Measurements from ENCODE around the gene GPX6. TPM values are rescaled to one million over a fixed set of nuclear protein-coding genes. Genes with fewer than 3 reads are reported as not detected.
"Not testable (repeated sequence)": the region's sequence is repeated elsewhere in the genome, so short reads cannot be mapped to it uniquely, and the experiment has no call there.

GPX6 gene
- total and polyA plus RNA-seq, 2 donors (not counting 3 experiments of a cell fraction or from before 2014, with no cell fraction given) = not detected

DNA sequence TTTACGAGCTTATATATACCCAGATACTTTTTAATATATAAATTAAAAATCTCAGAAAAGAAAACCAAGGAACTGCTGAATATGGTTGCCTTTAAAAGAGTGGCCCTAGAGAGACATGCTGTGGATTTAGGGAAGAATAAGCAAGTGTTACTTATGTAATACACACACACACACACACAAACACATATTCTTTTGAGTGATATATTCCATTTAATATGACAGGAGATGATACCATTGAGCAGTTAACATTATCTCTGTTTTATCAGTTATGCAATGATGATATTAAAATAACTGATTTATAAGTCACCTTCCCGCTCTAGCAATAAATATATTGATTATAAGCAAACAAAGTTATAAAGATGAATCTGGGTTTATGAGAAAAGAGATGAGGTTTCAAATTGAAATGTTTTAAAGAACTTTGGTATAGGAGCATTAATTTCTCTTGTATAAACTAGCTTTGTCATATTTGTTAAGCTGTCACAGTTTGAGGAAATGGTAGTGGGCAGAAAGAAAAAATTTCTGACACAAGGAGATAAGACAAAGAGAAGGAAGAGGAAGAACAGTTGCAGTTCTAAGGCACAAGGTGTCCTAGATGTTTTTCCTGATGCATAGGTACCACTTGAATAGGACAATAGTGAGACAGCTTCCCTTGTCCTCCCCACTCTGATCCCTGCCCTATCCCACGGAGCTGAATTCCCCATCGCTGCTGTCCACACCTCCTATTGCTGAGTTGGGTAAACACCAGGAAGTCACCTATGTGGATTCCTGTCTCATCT is 36.5 kb upstream of the GPX6 start:
- intact Hi-C loops (cut with micrococcal nuclease) (no loop called here), dilution Hi-C loops (cut with MboI; ENCODE audit: extremely low pct_ligation_motif_present, low sequenced_read_pairs) (no loop called here)
- H4K20me1 ChIP-seq (replicated peaks; ENCODE audit: control insufficient read depth, extremely low read depth, insufficient read depth, low read length) = no peaks in the 10 kb centered on the region
- H3K36me3 ChIP-seq (ENCODE audit: control insufficient read depth in 2 of 2, extremely low read depth in 1 of 2, insufficient read depth in 2 of 2, low read length in 2 of 2) = no peaks in the 10 kb centered on the region
- TF ChIP-seq POLR2A (IDR thresholded peaks at IDR 0.05; ENCODE audit: low read depth, low read length) (no peak), GATA2 (IDR thresholded peaks at IDR 0.05; ENCODE audit: insufficient read depth, insufficient read length, low read depth, low read length) (no peak), FOS (IDR thresholded peaks at IDR 0.05; ENCODE audit: borderline replicate concordance, insufficient read depth, low read length) (no peak), EZH2 (IDR thresholded peaks at IDR 0.05; ENCODE audit: borderline replicate concordance, low read depth, low read length, severe bottlenecking) (no peak), POLR2AphosphoS5 (IDR thresholded peaks at IDR 0.05; ENCODE audit: insufficient read depth, low read depth, low read length) (no peak), MYC (IDR thresholded peaks at IDR 0.05; ENCODE audit: low read depth, low read length) (no peak), JUN (IDR thresholded peaks at IDR 0.05; ENCODE audit: borderline replicate concordance, insufficient read depth, insufficient read length, low read depth) (no peak)
- TF ChIP-seq, protein P1, sequence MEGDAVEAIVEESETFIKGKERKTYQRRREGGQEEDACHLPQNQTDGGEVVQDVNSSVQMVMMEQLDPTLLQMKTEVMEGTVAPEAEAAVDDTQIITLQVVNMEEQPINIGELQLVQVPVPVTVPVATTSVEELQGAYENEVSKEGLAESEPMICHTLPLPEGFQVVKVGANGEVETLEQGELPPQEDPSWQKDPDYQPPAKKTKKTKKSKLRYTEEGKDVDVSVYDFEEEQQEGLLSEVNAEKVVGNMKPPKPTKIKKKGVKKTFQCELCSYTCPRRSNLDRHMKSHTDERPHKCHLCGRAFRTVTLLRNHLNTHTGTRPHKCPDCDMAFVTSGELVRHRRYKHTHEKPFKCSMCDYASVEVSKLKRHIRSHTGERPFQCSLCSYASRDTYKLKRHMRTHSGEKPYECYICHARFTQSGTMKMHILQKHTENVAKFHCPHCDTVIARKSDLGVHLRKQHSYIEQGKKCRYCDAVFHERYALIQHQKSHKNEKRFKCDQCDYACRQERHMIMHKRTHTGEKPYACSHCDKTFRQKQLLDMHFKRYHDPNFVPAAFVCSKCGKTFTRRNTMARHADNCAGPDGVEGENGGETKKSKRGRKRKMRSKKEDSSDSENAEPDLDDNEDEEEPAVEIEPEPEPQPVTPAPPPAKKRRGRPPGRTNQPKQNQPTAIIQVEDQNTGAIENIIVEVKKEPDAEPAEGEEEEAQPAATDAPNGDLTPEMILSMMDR (IDR thresholded peaks at IDR 0.05; ENCODE audit: extremely low read depth in 1 of 2, insufficient read depth in 1 of 2, low read depth in 1 of 2, low read length in 2 of 2) = no peak
- TF ChIP-seq, protein P2, sequence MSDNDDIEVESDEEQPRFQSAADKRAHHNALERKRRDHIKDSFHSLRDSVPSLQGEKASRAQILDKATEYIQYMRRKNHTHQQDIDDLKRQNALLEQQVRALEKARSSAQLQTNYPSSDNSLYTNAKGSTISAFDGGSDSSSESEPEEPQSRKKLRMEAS (IDR thresholded peaks at IDR 0.05; ENCODE audit: insufficient read depth, insufficient read length) = no peak
- no peaks in the 10 kb centered on the region for H3K4me1 ChIP-seq (ENCODE audit: control insufficient read depth, extremely low read depth, insufficient read depth, low read length)
- ChIA-PET POLR2A (no interaction called here), CTCF (interaction anchor here (1.0 to 1.3 kb wide), 2 partner anchors 12 to 177 kb away, joined by 3 read pairs; no protein-coding TSS in a partner anchor)
- no peaks in the 10 kb centered on the region for H3K9me1 ChIP-seq (replicated peaks; ENCODE audit: control insufficient read depth, extremely low read depth, insufficient read depth, low read length)
- no TSS peak for BruUV-seq (replicated peaks)
- DNase-seq (ENCODE audit: low read depth, low spot score) (no peak), FAIRE-seq (no peak)
- H3K79me2 ChIP-seq (ENCODE audit: control insufficient read depth, insufficient read depth, low read length) = no peaks in the 10 kb centered on the region
- no peaks in the 10 kb centered on the region for H3K9me3 ChIP-seq (replicated peaks; ENCODE audit: control insufficient read depth, insufficient read depth, low read length)
- no peak overlapping the region for H3K4me2 ChIP-seq (ENCODE audit: insufficient read depth, low read length)
- H3K4me3 ChIP-seq (replicated peaks in 1 of 3; ENCODE audit: insufficient read depth in 1 of 3, low read depth in 1 of 3, low read length in 3 of 3) = no peak overlapping the region
- H3K9ac ChIP-seq (replicated peaks; ENCODE audit: extremely low read depth, insufficient read depth, low read length) = no peak overlapping the region
- peaks cover 5 to 17% of the 10 kb centered on the region in 2 experiments for H3K27me3 ChIP-seq (ENCODE audit: control insufficient read depth in 2 of 2, insufficient read depth in 2 of 2, low read length in 2 of 2)
- no peak overlapping the region for H3K27ac ChIP-seq (ENCODE audit: insufficient read depth, low read depth, low read length)
- H2AFZ ChIP-seq (ENCODE audit: low read depth, low read length) = no peak overlapping the region

DNA sequence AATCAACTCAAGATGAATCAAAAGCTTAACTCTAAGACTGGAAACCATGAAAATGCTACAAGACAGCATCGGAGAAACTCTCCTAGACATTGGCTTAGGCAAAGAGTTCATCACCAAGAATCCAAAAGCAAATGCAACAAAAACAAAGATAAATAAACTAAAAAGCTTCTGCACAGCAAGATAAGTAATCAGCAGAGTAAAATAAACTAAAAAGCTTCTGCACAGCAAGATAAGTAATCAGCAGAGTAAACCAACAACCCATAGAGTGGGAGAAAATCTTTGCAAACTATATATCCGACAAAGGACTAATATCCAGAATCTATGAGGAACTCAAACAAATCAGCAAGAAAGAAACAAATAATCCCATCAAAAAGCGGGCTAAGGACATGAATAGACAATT is 31.4 kb upstream of the GPX6 start:
- H3K9me3 ChIP-seq (replicated peaks; ENCODE audit: control insufficient read depth, insufficient read depth, low read length); H3K9ac ChIP-seq (replicated peaks; ENCODE audit: extremely low read depth, insufficient read depth, low read length); DNase-seq (ENCODE audit: low read depth, low spot score); FAIRE-seq; BruUV-seq (replicated peaks); H3K36me3 ChIP-seq (ENCODE audit: control insufficient read depth in 2 of 2, extremely low read depth in 1 of 2, insufficient read depth in 2 of 2, low read length in 2 of 2); dilution Hi-C loops (cut with MboI; ENCODE audit: extremely low pct_ligation_motif_present, low sequenced_read_pairs); H2AFZ ChIP-seq (ENCODE audit: low read depth, low read length); H3K4me3 ChIP-seq (replicated peaks in 1 of 3; ENCODE audit: insufficient read depth in 1 of 3, low read depth in 1 of 3, low read length in 3 of 3); H3K27me3 ChIP-seq (ENCODE audit: control insufficient read depth in 2 of 2, insufficient read depth in 2 of 2, low read length in 2 of 2); H4K20me1 ChIP-seq (replicated peaks; ENCODE audit: control insufficient read depth, extremely low read depth, insufficient read depth, low read length); H3K4me2 ChIP-seq (ENCODE audit: insufficient read depth, low read length); CTCF ChIA-PET; H3K27ac ChIP-seq (ENCODE audit: insufficient read depth, low read depth, low read length); H3K9me1 ChIP-seq (replicated peaks; ENCODE audit: control insufficient read depth, extremely low read depth, insufficient read depth, low read length); POLR2A ChIA-PET; H3K79me2 ChIP-seq (ENCODE audit: control insufficient read depth, insufficient read depth, low read length); intact Hi-C loops (cut with micrococcal nuclease): not testable (repeated sequence)
- peaks cover 13% of the 10 kb centered on the region for H3K4me1 ChIP-seq (ENCODE audit: control insufficient read depth, extremely low read depth, insufficient read depth, low read length)

Data from endothelial cell of umbilical vein (primary cell).